LNCaP clone FGC (cell line): ENCODE measurements around the gene CC2D2A.

Source experiments
- DNase-seq: peaks from one replicate; pipeline ENCODE4 v3.0.0-alpha.2; 2011; ENCODE audit warnings: low read depth
- H3K4me3 ChIP-seq: 2 replicates; pipeline ENCODE4 v1.5.1; 2011; ENCODE audit warnings: mild to moderate bottlenecking, low read depth, low read length, control low read depth
- CTCF ChIP-seq: IDR thresholded peaks from 2 replicates; pipeline ENCODE4 v1.5.1; 2012; ENCODE audit warnings: mild to moderate bottlenecking; ENCODE audit not compliant: control insufficient read depth, insufficient read depth; ENCODE audit errors: extremely low read depth

The CC2D2A gene

GRCh38 chr4:15434091-15434490 is 35.6 kb upstream of the CC2D2A start:
- DNase-seq: no peak
- H3K4me3 ChIP-seq: no peak overlapping the region
- no peak for TF ChIP-seq CTCF

- H3K4me3 ChIP-seq: no peak overlapping the region
- no peak for TF ChIP-seq CTCF
- DNase-seq: no peak
Observed at GRCh38 chr4:15434676-15435075, 35.0 kb upstream of the CC2D2A start.

GRCh38 chr4:15436513-15436912 is 33.2 kb upstream of the CC2D2A start:
- no peak overlapping the region for H3K4me3 ChIP-seq
- TF ChIP-seq CTCF: no peak
- DNase-seq: no peak

DNA sequence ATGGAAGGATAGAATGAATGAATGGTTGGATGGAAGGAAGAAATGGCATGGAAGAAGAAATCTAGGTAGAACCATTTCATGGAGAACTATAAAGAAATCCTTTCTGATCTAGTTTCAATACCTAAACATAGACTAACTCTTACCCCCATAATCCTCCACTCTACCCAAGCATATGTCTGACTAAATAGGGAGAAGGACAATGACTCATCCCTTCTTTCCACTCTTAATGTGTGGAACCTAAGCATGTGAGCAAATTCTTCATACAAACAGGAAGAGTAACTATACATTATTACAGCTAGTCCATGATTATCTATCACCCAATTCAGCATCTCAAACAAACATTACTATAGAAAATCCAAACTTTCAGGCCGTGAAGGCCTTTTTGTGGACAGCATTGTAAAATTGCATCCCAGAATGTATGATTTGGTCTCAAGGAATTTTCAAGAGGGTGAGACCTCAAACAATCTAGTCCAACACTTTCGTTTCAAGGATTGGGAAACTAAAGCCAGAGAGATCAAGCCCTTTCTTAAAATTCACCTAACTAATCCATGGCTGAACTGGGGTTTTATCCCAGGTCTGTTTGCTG is 30.6 kb upstream of the CC2D2A start:
- TF ChIP-seq CTCF: no peak
- no peak for DNase-seq
- H3K4me3 ChIP-seq: no peak overlapping the region

DNA sequence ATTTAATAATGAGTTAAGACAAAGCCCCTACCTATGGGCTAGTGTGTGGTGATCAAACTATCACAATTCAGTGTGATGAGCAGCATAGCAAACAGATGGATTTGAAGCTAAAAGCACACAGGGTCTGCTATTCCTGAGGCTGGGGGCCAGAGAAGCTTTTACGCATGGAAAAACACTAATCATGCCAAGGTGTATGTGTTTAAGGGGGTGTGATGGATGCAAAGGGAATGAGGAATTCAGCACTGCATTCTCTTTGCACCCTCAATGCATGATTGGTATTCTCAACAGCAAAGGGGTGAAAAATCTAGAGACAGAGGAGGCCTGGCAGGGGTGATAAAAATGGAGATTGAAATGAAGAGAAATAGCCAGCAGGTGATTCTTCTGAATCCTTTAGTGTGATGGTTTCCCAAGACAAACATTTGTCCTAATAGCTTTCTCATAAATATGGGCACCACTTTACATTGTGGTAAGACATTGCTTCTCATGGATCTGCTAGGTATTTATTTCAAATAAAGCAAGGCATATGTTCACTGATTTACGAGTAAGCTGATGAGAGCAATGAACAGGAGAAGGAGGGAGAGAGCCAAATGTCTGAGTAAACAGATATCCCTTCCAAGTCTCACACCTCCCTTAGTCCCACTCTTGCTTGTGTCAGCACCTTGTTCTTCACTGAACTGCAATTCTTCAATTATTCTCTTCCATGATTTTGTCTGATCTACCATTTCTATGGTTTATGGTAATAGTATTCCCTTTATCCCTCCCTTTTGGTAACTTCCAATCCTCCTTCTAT is 26.1 kb upstream of the CC2D2A start:
- no peak for TF ChIP-seq CTCF
- DNase-seq: no peak
- H3K4me3 ChIP-seq: no peak overlapping the region

GRCh38 chr4:15444276-15444675 is 25.4 kb upstream of the CC2D2A start:
- H3K4me3 ChIP-seq: no peak overlapping the region
- no peak for TF ChIP-seq CTCF
- DNase-seq: no peak

GRCh38 chr4:15444879-15445547 is 24.7 kb upstream of the CC2D2A start:
- DNase-seq: no peak

More at GRCh38 chr4:15444879-15445547, 24.7 kb upstream of the CC2D2A start:
- no peak overlapping the region for H3K4me3 ChIP-seq
- no peak for TF ChIP-seq CTCF
